NCI-H82 treated with DMSO at 0.1 percent for 48 hours (cell line): ENCODE results near the gene ALDH1A2.
A peak's percentile ranks its signal among the peaks of the same experiment; 100 is the strongest.
"Not testable (repeated sequence)": the region's sequence is repeated elsewhere in the genome, so short reads cannot be mapped to it uniquely, and the experiment has no call there.

ENCODE experiments used
- DNase-seq: peaks from one replicate; lab custom pipeline; 2025; ENCODE audit not compliant: unreplicated experiment; lab: John Stamatoyannopoulos, UW

Gene ALDH1A2

GRCh38 chr15:58065445-58066041, at the start of gene ALDH1A2:
Gene ALDH1A2, minus strand, starts transcription at chr15:58065711. Its CDS starts 61 bp downstream, at chr15:58065650.
- DNase-seq, result no peak

GRCh38 chr15:58114812-58115211, 49.3 kb upstream of the ALDH1A2 start:
- DNase-seq, result no peak

GRCh38 chr15:58114388-58114787, 48.9 kb upstream of the ALDH1A2 start:
- DNase-seq, result no peak

GRCh38 chr15:58113358-58113757, 47.8 kb upstream of the ALDH1A2 start:
- DNase-seq, result not testable (repeated sequence)

- DNase-seq, result no peak
Observed at GRCh38 chr15:58111718-58112104, 46.2 kb upstream of the ALDH1A2 start.

GRCh38 chr15:58110999-58111717, 45.6 kb upstream of the ALDH1A2 start:
- no peak for DNase-seq

GRCh38 chr15:58109419-58109818, 43.9 kb upstream of the ALDH1A2 start:
- no peak for DNase-seq

GRCh38 chr15:58108117-58108516, 42.6 kb upstream of the ALDH1A2 start:
- DNase-seq, result no peak

GRCh38 chr15:58103482-58103881, 38.0 kb upstream of the ALDH1A2 start:
- no peak for DNase-seq

GRCh38 chr15:58096529-58097084, 31.1 kb upstream of the ALDH1A2 start:
- no peak for DNase-seq

- no peak for DNase-seq
Observed at GRCh38 chr15:58095415-58095814, 29.9 kb upstream of the ALDH1A2 start.

GRCh38 chr15:58087871-58088270, 22.4 kb upstream of the ALDH1A2 start:
- no peak for DNase-seq

- DNase-seq, result no peak
Observed at GRCh38 chr15:58086491-58086890, 21.0 kb upstream of the ALDH1A2 start.

GRCh38 chr15:58083526-58083925, 18.0 kb upstream of the ALDH1A2 start:
- no peak for DNase-seq

GRCh38 chr15:58081891-58082290, 16.4 kb upstream of the ALDH1A2 start:
- no peak for DNase-seq

GRCh38 chr15:58081456-58081855, 15.9 kb upstream of the ALDH1A2 start:
- no peak for DNase-seq

- not testable (repeated sequence) for DNase-seq
Observed at GRCh38 chr15:58080959-58081358, 15.4 kb upstream of the ALDH1A2 start.

GRCh38 chr15:58080398-58080797, 14.9 kb upstream of the ALDH1A2 start:
- no peak for DNase-seq

- DNase-seq, result no peak
Observed at GRCh38 chr15:58078591-58078990, 13.1 kb upstream of the ALDH1A2 start.

- DNase-seq, result peak; percentile 24
Observed at GRCh38 chr15:58077427-58077826, 11.9 kb upstream of the ALDH1A2 start.

- DNase-seq, result no peak
Observed at GRCh38 chr15:58074452-58074851, 8.9 kb upstream of the ALDH1A2 start.

- no peak for DNase-seq
Observed at GRCh38 chr15:58070801-58071418, 5.4 kb upstream of the ALDH1A2 start.
